Left kidney (tissue), 2 donors: ENCODE results near the gene DYNLRB2. TPM values are rescaled to one million over a fixed set of nuclear protein-coding genes. Genes with fewer than 3 reads are reported as not detected.

Experiments
- DNase-seq: peaks from one replicate; pipeline ENCODE4 v3.0.0-alpha.2; 2013
- polyA plus RNA-seq: library from polyadenylated mRNA; unstranded; fragments of 120-200 nt; gene quantifications from one replicate; pipeline ENCODE4 v1.2.1, GENCODE V29; 2013; ENCODE audit not compliant: insufficient read length

The DYNLRB2 gene
- polyA plus RNA-seq, 1 donor = 9.8 TPM

GRCh38 chr16:80596507-80597207 is 55.9 kb downstream of the DYNLRB2 start:
- DNase-seq = no peak

GRCh38 chr16:80599466-80599865 is 58.7 kb downstream of the DYNLRB2 start:
- DNase-seq = no peak
